IPS-NIHi7 (cell line): ENCODE data around the gene ADCY2.

ENCODE experiments used
- DNase-seq: peaks from one replicate; pipeline ENCODE4 v3.0.0; 2012; ENCODE audit warnings: mixed read lengths; ENCODE audit errors: extremely low spot score

The ADCY2 gene

GRCh38 chr5:7827610-7828009 is 431.7 kb downstream of the ADCY2 start:
- no peak for DNase-seq

GRCh38 chr5:7828269-7828668 is 432.3 kb downstream of the ADCY2 start:
- DNase-seq: no peak

- no peak for DNase-seq
These were observed 439.0 kb downstream of the ADCY2 start for GRCh38 chr5:7834982-7835381.

- no peak for DNase-seq
These were observed 441.5 kb downstream of the ADCY2 start for GRCh38 chr5:7837403-7837802.

- DNase-seq: no peak
These were observed 446.6 kb downstream of the ADCY2 start for GRCh38 chr5:7842531-7842930.

- no peak for DNase-seq
These were observed 449.0 kb downstream of the ADCY2 start for GRCh38 chr5:7844901-7845300.

- DNase-seq: no peak
These were observed 449.6 kb downstream of the ADCY2 start for GRCh38 chr5:7845557-7845956.

GRCh38 chr5:7846327-7846726 is 450.4 kb downstream of the ADCY2 start:
- DNase-seq: no peak

- no peak for DNase-seq
These were observed 452.4 kb downstream of the ADCY2 start for GRCh38 chr5:7848296-7848695.

- peak; percentile 63 for DNase-seq
These were observed 453.9 kb downstream of the ADCY2 start for GRCh38 chr5:7849681-7850394.

- peak; percentile 90 for DNase-seq
These were observed 454.7 kb downstream of the ADCY2 start, which contains the start of gene CFAP90 for GRCh38 chr5:7850395-7851239. CFAP90 (minus strand) TSS chr5:7851133; CDS start chr5:7851021, 112 bp downstream.

GRCh38 chr5:7851240-7851592 is 455.3 kb downstream of the ADCY2 start:
- no peak for DNase-seq

GRCh38 chr5:7851617-7852289 is 455.8 kb downstream of the ADCY2 start:
- no peak for DNase-seq

- no peak for DNase-seq
These were observed 456.6 kb downstream of the ADCY2 start for GRCh38 chr5:7852542-7852941.

GRCh38 chr5:7852988-7853387 is 457.1 kb downstream of the ADCY2 start:
- DNase-seq: no peak

- no peak for DNase-seq
These were observed 459.7 kb downstream of the ADCY2 start for GRCh38 chr5:7855611-7856010.

GRCh38 chr5:7856855-7857254 is 460.9 kb downstream of the ADCY2 start:
- DNase-seq: peak; percentile 60

- DNase-seq: no peak
These were observed 461.4 kb downstream of the ADCY2 start for GRCh38 chr5:7857361-7857760.

GRCh38 chr5:7857926-7858632 is 462.1 kb downstream of the ADCY2 start:
- no peak for DNase-seq

GRCh38 chr5:7866196-7866595 is 470.3 kb downstream of the ADCY2 start:
- no peak for DNase-seq

GRCh38 chr5:7867260-7867659 is 471.3 kb downstream of the ADCY2 start:
- no peak for DNase-seq

- DNase-seq: peak; percentile 23
These were observed 472.5 kb downstream of the ADCY2 start for GRCh38 chr5:7868427-7868772.
